HEK293 (cell line): ENCODE data around the gene ZNF330.

ENCODE experiments used
- CTCF ChIA-PET: fragments of 350-600 bp; formaldehyde crosslinking; extraction: SDS; loops from one replicate; lab custom pipeline; 2021; ENCODE audit warnings: antibody characterized with exemption; lab: Yijun Ruan, JAX
- POLR2A ChIA-PET: fragments of 300-600 bp; formaldehyde crosslinking; extraction: SDS; loops from one replicate; lab custom pipeline; 2020; ENCODE audit warnings: antibody characterized with exemption, inconsistent platforms; lab: Yijun Ruan, JAX
- H3K27ac ChIP-seq: fragments of 200-500 bp; sonication (Bioruptor generic); 2 replicates; pipeline ENCODE4 v1.5.1; 2014; ENCODE audit warnings: low read depth, low read length, control low read depth, inconsistent platforms; ENCODE audit errors: extremely low read depth
- H3K36me3 ChIP-seq, 2 experiments: fragments of 200-500 bp in 1 of 2; sonication (Bioruptor generic) in 1 of 2; 1 replicate in 1 of 2; 2 replicates in 1 of 2; pipeline ENCODE4 v1.5.1; 2014 to 2017; ENCODE audit warnings: inconsistent platforms in 2 of 2, low read length in 2 of 2; ENCODE audit not compliant: control insufficient read depth in 2 of 2, insufficient read depth in 1 of 2
- H3K4me1 ChIP-seq: fragments of 200-500 bp; sonication (Bioruptor generic); 2 replicates; pipeline ENCODE4 v1.5.1; 2014; ENCODE audit warnings: mild to moderate bottlenecking, low read length, inconsistent platforms; ENCODE audit not compliant: control insufficient read depth, insufficient read depth
- H3K4me3 ChIP-seq: 2 replicates; pipeline ENCODE4 v1.5.1; 2011; ENCODE audit warnings: low read depth, mild to moderate bottlenecking, control low read depth, low read length, moderate library complexity
- H3K9me3 ChIP-seq: fragments of 200-500 bp; sonication (Bioruptor generic); 2 replicates; pipeline ENCODE4 v1.5.1; 2014; ENCODE audit warnings: low read depth, low read length, inconsistent platforms; ENCODE audit not compliant: control insufficient read depth, insufficient read depth
- ATF2 ChIP-seq: fragments of 450-650 bp; formaldehyde crosslinking; IDR thresholded peaks from 2 replicates; pipeline ENCODE4 v1.5.1; 2016; ENCODE audit warnings: missing biosample characterization, missing genetic modification characterization, low read depth
- PATZ1 ChIP-seq: fragments of 450-650 bp; formaldehyde crosslinking; IDR thresholded peaks from 2 replicates; pipeline ENCODE4 v1.5.1; 2016; ENCODE audit warnings: missing biosample characterization, missing genetic modification characterization
- SCRT2 ChIP-seq: fragments of 450-650 bp; formaldehyde crosslinking; IDR thresholded peaks from 2 replicates; pipeline ENCODE4 v1.5.1; 2016; ENCODE audit warnings: missing biosample characterization, missing genetic modification characterization
- SP3 ChIP-seq: fragments of 450-650 bp; formaldehyde crosslinking; IDR thresholded peaks from 2 replicates; pipeline ENCODE4 v1.5.1; 2016; ENCODE audit warnings: missing biosample characterization, missing genetic modification characterization
- ZBTB21 ChIP-seq: fragments of 450-650 bp; formaldehyde crosslinking; IDR thresholded peaks from 2 replicates; pipeline ENCODE4 v1.5.1; 2017; ENCODE audit warnings: missing biosample characterization, missing genetic modification characterization
- ZBTB44 ChIP-seq: fragments of 450-650 bp; IDR thresholded peaks from 2 replicates; pipeline ENCODE4 v1.5.1; 2018; ENCODE audit warnings: missing biosample characterization, mild to moderate bottlenecking, missing genetic modification characterization
- ZNF155 ChIP-seq: fragments of 450-650 bp; formaldehyde crosslinking; IDR thresholded peaks from 2 replicates; pipeline ENCODE4 v1.5.1; 2016; ENCODE audit warnings: missing biosample characterization, missing genetic modification characterization
- ZNF174 ChIP-seq: fragments of 450-650 bp; formaldehyde crosslinking; IDR thresholded peaks from 2 replicates; pipeline ENCODE4 v1.5.0; 2017; ENCODE audit warnings: missing biosample characterization, mild to moderate bottlenecking, missing genetic modification characterization
- ZNF19 ChIP-seq: fragments of 450-650 bp; formaldehyde crosslinking; IDR thresholded peaks from 2 replicates; pipeline ENCODE4; 2016; ENCODE audit warnings: missing biosample characterization, missing genetic modification characterization, low read depth
- ZNF362 ChIP-seq: fragments of 450-650 bp; formaldehyde crosslinking; IDR thresholded peaks from 2 replicates; pipeline ENCODE4 v1.5.1; 2016; ENCODE audit warnings: missing biosample characterization, missing genetic modification characterization
- ZNF473 ChIP-seq: fragments of 450-650 bp; formaldehyde crosslinking; IDR thresholded peaks from 2 replicates; pipeline ENCODE4 v1.5.1; 2017; ENCODE audit warnings: missing biosample characterization, missing genetic modification characterization
- ZNF776 ChIP-seq: fragments of 450-650 bp; formaldehyde crosslinking; IDR thresholded peaks from 2 replicates; pipeline ENCODE4 v1.5.0; 2017; ENCODE audit warnings: missing biosample characterization, missing genetic modification characterization, borderline replicate concordance
- ZSCAN16 ChIP-seq: fragments of 450-650 bp; formaldehyde crosslinking; IDR thresholded peaks from 2 replicates; pipeline ENCODE4 v1.5.1; 2016; ENCODE audit warnings: missing biosample characterization, missing genetic modification characterization
- ZSCAN30 ChIP-seq: fragments of 450-650 bp; IDR thresholded peaks from 2 replicates; pipeline ENCODE4 v1.5.1; 2018; ENCODE audit warnings: missing biosample characterization, mild to moderate bottlenecking, missing genetic modification characterization, moderate library complexity

ZNF330 gene

GRCh38 chr4:141174457-141174856 lies 46.2 kb upstream of the ZNF330 start:
- H3K4me1 ChIP-seq = no peaks in the 10 kb centered on the region
- CTCF ChIA-PET = interaction anchor here (0.7 kb wide), 1 partner anchor 21 kb away, joined by 3 read pairs; no protein-coding TSS in a partner anchor
- no peaks in the 10 kb centered on the region for H3K36me3 ChIP-seq
- no peak overlapping the region for H3K4me3 ChIP-seq
- no peak overlapping the region for H3K27ac ChIP-seq
- POLR2A ChIA-PET = no interaction called here
- H3K9me3 ChIP-seq = no peaks in the 10 kb centered on the region
- TF ChIP-seq ATF2 (tag by site-specific recombination) = no peak
- TF ChIP-seq SCRT2 = no peak
- no peak for TF ChIP-seq ZSCAN16
- TF ChIP-seq ZSCAN30 (tag by site-specific recombination) = no peak
- no peak for TF ChIP-seq SP3 (tag by site-specific recombination)
- no peak for TF ChIP-seq ZNF174 (tag by site-specific recombination)
- no peak for TF ChIP-seq ZBTB21 (tag by site-specific recombination)
- TF ChIP-seq PATZ1 (tag by site-specific recombination) = no peak
- TF ChIP-seq ZNF473 (tag by site-specific recombination) = no peak
- no peak for TF ChIP-seq ZNF362 (tag by site-specific recombination)
- TF ChIP-seq ZNF776 (tag by site-specific recombination) = no peak

GRCh38 chr4:141177171-141177570 lies 43.5 kb upstream of the ZNF330 start:
- H3K4me1 ChIP-seq = no peaks in the 10 kb centered on the region
- H3K36me3 ChIP-seq = no peaks in the 10 kb centered on the region
- ChIA-PET POLR2A (no interaction called here), CTCF (no interaction called here)
- H3K9me3 ChIP-seq = no peaks in the 10 kb centered on the region
- TF ChIP-seq ZBTB44 (tag by site-specific recombination) (no peak), ZNF155 (tag by site-specific recombination) (no peak), ZNF776 (tag by site-specific recombination) (no peak), ZNF19 (no peak), ATF2 (tag by site-specific recombination) (no peak)
- H3K4me3 ChIP-seq = no peak overlapping the region
- H3K27ac ChIP-seq = no peak overlapping the region
